GM18861 (cell line): ENCODE measurements around the gene SF3B5.
"Not testable (repeated sequence)": the region's sequence is repeated elsewhere in the genome, so short reads cannot be mapped to it uniquely, and the experiment has no call there.

ENCODE experiments used
- ATAC-seq: cut with Tn5 transposase; IDR thresholded peaks from one replicate; pipeline ENCODE4 v1.9.1; 2021; ENCODE audit not compliant: unreplicated experiment

Gene SF3B5

GRCh38 chr6:144095134-144096002 is at the start of gene SF3B5:
SF3B5 (minus strand) TSS chr6:144095573; CDS start chr6:144095497, 76 bp downstream.
- peak; percentile 90 for ATAC-seq

GRCh38 chr6:144144996-144145395 is 49.6 kb upstream of the SF3B5 start:
- ATAC-seq, result no peak

- no peak for ATAC-seq
Observed at GRCh38 chr6:144143878-144144277, 48.5 kb upstream of the SF3B5 start.

- no peak for ATAC-seq
Observed at GRCh38 chr6:144143106-144143505, 47.7 kb upstream of the SF3B5 start.

GRCh38 chr6:144141470-144141869 is 46.1 kb upstream of the SF3B5 start:
- no peak for ATAC-seq

GRCh38 chr6:144140867-144141266 is 45.5 kb upstream of the SF3B5 start:
- peak; percentile 73 for ATAC-seq

- ATAC-seq, result no peak
Observed at GRCh38 chr6:144139817-144140216, 44.4 kb upstream of the SF3B5 start.

- no peak for ATAC-seq
Observed at GRCh38 chr6:144138542-144138941, 43.2 kb upstream of the SF3B5 start.

- ATAC-seq, result no peak
Observed at GRCh38 chr6:144134737-144135136, 39.4 kb upstream of the SF3B5 start.

GRCh38 chr6:144134176-144134575 is 38.8 kb upstream of the SF3B5 start:
- ATAC-seq, result no peak

- ATAC-seq, result no peak
Observed at GRCh38 chr6:144133225-144133821, 38.0 kb upstream of the SF3B5 start.

- not testable (repeated sequence) for ATAC-seq
Observed at GRCh38 chr6:144132167-144132690, 36.9 kb upstream of the SF3B5 start.

- ATAC-seq, result peak; percentile 53
Observed at GRCh38 chr6:144131248-144131709, 35.9 kb upstream of the SF3B5 start.

GRCh38 chr6:144129469-144129868 is 34.1 kb upstream of the SF3B5 start:
- no peak for ATAC-seq

GRCh38 chr6:144127097-144127496 is 31.7 kb upstream of the SF3B5 start:
- ATAC-seq, result no peak

- no peak for ATAC-seq
Observed at GRCh38 chr6:144123836-144124235, 28.5 kb upstream of the SF3B5 start.

- ATAC-seq, result no peak
Observed at GRCh38 chr6:144123421-144123820, 28.0 kb upstream of the SF3B5 start.

GRCh38 chr6:144122861-144123260 is 27.5 kb upstream of the SF3B5 start:
- ATAC-seq, result no peak

- ATAC-seq, result no peak
Observed at GRCh38 chr6:144119376-144119775, 24.0 kb upstream of the SF3B5 start.

- no peak for ATAC-seq
Observed at GRCh38 chr6:144115219-144115618, 19.8 kb upstream of the SF3B5 start.

- ATAC-seq, result no peak
Observed at GRCh38 chr6:144113366-144113765, 18.0 kb upstream of the SF3B5 start.

GRCh38 chr6:144110210-144110609 is 14.8 kb upstream of the SF3B5 start:
- ATAC-seq, result no peak
